Lower leg skin (tissue), 3 donors: Measurements from ENCODE around the gene NUAK1.

Source experiments
- POLR2A ChIP-seq, 2 donors: fragments of 450-650 bp; IDR thresholded peaks; one replicate each; pipeline ENCODE4 v1.6.1; 2016 to 2017; ENCODE audit warnings: antibody characterized with exemption in 2 of 2, mild to moderate bottlenecking in 1 of 2, moderate library complexity in 1 of 2
- TF ChIP-seq, protein P1 (sequence below), 3 donors: fragments of 450-650 bp; IDR thresholded peaks; one replicate each; pipeline ENCODE4 v1.5.1; 2016; ENCODE audit warnings: antibody characterized with exemption in 3 of 3, mild to moderate bottlenecking in 3 of 3, moderate library complexity in 2 of 3

DNA sequence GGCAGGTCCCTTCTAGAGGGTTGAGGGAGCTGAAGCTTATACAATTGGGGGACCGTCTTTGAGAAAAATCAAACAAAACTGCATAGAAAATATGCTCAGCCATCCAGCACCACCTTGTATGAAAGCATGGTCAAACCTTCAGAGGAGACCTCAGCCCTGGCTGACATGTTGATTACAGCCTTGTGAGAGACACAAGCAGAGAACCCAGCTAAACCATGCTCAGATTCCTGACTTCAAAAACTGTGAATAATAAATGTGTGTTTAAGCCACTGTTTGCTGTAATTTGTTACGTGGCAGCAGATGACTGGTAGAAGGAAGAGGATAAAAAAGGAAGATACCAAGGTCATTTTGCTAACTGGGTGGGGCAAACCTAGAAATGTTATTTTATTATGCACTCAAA lies 115.7 kb downstream of the NUAK1 start:
- TF ChIP-seq, protein P1, sequence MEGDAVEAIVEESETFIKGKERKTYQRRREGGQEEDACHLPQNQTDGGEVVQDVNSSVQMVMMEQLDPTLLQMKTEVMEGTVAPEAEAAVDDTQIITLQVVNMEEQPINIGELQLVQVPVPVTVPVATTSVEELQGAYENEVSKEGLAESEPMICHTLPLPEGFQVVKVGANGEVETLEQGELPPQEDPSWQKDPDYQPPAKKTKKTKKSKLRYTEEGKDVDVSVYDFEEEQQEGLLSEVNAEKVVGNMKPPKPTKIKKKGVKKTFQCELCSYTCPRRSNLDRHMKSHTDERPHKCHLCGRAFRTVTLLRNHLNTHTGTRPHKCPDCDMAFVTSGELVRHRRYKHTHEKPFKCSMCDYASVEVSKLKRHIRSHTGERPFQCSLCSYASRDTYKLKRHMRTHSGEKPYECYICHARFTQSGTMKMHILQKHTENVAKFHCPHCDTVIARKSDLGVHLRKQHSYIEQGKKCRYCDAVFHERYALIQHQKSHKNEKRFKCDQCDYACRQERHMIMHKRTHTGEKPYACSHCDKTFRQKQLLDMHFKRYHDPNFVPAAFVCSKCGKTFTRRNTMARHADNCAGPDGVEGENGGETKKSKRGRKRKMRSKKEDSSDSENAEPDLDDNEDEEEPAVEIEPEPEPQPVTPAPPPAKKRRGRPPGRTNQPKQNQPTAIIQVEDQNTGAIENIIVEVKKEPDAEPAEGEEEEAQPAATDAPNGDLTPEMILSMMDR (IDR thresholded peaks at IDR 0.05): no peak
- no peak for TF ChIP-seq POLR2A (IDR thresholded peaks at IDR 0.05)
